HL-60/S4 treated with phorbol 12-myristate 13-acetate at 8.2 ng/mL for 4 days and 3 days (cell line): ENCODE data around the gene DOCK2.

Experiments used
- in situ Hi-C: fragments of 300-500 bp; cut with MboI; formaldehyde crosslinking; loops from 2 replicates; pipeline ENCODE4 v1.15.0; 2022; ENCODE audit warnings: low sequenced_read_pairs

DOCK2 gene

DNA sequence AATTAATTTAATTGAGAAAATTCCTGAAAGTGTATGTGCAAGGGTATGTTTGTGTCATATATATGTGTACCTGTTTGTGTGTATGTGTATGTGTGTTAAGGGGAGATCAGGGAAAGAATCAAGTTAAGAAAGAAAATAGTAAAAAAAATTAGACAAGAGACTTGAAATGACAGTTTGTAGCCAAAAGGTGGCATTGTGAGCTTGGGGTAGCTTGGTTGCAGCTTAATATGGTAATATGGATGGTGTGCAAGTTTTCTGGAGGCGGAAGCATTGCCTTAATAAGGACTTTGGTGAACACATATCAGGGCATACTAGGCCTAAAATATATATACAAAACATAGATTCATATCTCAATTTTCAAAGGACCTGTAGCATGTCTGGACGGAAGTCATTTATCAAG, 213.3 kb downstream of the DOCK2 start:
- in situ Hi-C loops: no loop called here

DNA sequence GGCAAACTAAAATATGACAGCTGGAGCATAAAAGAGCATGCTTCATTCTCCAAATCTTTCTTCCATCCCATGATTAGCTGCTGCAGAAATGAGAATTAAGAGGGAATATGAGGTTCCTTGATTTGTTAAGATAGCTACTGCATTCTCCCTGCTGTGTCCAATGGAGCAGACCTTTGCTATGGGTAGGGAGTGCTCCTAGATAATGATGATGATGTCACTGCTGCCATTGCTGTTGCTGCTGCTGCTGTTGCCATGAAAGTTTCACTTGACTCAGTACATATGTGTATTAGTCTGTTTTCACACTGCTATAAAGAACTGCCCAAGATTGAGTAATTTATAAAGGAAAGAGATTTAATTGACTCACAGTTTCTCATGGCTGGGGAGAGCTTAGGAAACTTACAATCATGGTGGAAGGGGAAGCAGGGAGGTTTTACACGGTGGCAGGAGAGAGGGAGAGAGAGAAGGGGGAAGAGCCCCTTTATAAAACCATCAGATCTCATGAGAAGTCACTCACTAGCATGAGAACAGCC, 214.3 kb downstream of the DOCK2 start:
- in situ Hi-C loops: no loop called here

DNA sequence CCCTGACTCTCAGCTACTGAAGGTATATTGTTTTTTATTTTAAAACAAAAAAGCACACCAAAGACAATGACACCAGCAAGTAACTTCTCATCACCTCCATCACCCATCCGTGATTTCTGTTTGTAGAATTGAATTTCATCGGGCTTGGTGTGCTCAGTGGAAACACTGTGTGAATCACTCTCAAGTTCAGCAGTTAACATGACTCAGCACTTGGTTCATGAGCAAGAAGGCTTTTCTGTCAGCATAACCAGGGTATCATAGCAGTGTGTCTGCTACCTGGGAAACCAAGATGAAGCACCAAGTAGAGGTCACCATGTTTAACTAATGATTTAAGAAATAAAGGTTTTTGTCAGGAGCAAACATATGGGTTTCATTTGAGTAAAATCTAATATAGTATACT, 219.5 kb downstream of the DOCK2 start:
- in situ Hi-C loops: no loop called here

- in situ Hi-C loops: no loop called here
These were observed 223.5 kb downstream of the DOCK2 start for GRCh38 chr5:169860585-169860984.

- in situ Hi-C loops: no loop called here
These were observed 224.4 kb downstream of the DOCK2 start for GRCh38 chr5:169861433-169861832.

DNA sequence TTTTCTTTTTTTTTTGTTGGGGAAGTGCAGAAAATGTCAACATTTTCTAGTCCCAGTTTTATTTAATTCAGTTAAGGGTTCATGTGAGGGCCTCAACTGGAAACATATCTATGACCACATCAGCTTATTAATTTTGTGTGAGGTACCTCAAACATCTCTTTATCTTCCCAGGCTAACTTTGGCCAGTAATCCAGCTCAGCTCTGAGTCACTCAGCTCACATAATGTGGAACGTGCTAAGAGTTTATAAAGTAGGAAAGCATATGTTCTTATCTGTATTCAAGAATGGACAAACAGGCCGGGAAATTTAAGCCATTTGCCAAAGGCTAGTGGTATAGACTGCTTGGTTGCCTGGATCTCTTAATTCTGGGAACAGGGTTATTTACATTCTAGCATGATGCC, 224.9 kb downstream of the DOCK2 start:
- in situ Hi-C loops: no loop called here

DNA sequence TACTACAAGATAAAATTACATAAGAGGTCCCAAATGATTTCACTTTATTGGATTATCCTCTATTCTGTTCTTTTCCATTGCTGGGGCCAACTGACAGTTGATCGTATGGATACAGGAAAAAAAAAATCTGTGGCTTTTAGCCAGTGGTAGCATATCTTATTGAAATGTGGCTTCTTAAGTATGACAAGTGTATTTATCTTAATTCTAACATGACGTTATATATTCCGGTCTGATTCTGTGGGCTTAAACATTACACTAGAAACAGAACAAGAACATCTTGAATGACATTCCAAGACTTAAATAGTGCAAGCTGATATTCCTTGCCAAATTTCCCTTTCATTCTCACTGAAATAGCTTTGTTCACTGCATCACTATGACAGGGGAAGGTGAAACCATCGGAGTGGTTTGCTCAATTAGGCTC, 225.3 kb downstream of the DOCK2 start:
- in situ Hi-C loops: no loop called here

DNA sequence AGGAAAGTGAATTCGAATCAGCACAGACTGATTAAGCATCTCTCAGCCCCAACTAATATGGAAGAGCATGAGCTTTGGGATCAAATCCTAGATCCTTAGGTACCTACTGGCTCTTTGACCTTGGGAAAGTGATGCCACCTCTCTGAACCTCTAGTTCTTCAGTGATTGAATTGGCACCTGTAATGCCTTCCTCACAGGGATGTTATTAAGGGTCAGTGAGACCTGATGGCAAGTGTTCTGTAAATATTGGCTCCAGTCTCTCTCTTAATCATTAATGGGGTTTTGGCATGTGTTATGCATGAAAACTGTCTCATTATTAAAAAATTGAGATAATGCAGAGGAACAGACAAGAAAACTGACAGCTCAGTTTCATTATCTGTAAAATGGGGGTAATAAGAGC, 227.4 kb downstream of the DOCK2 start:
- in situ Hi-C loops: no loop called here

- in situ Hi-C loops: no loop called here
These were observed 230.3 kb downstream of the DOCK2 start for GRCh38 chr5:169867347-169867746.

- in situ Hi-C loops: no loop called here
These were observed 232.0 kb downstream of the DOCK2 start for GRCh38 chr5:169869066-169869465.

- in situ Hi-C loops: no loop called here
These were observed 233.1 kb downstream of the DOCK2 start for GRCh38 chr5:169870211-169870610.

GRCh38 chr5:169871826-169872490, 234.9 kb downstream of the DOCK2 start:
- in situ Hi-C loops: no loop called here

DNA sequence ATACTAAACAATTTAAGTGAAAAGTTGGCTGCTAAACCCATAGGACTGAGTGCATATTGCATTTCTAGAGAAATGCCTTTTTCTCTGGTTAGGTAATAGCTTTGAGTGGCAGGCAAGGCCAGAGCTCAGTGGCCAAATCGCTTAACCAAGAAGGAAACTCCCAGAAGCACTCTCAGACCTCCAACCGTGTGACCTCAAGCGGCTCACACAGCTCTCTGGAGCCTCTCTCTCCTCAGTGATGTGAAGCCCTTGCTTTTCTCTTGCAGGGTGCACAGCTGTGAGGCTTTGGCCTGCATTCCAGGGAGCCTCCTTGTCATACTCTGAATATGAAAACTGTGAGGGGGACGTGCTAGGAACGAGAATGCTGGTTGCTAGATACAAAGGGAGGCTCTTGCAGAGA, 236.6 kb downstream of the DOCK2 start:
- in situ Hi-C loops: no loop called here

GRCh38 chr5:169874621-169875020, 237.5 kb downstream of the DOCK2 start:
- in situ Hi-C loops: no loop called here

GRCh38 chr5:169875091-169875728, 238.1 kb downstream of the DOCK2 start:
- in situ Hi-C loops: no loop called here

DNA sequence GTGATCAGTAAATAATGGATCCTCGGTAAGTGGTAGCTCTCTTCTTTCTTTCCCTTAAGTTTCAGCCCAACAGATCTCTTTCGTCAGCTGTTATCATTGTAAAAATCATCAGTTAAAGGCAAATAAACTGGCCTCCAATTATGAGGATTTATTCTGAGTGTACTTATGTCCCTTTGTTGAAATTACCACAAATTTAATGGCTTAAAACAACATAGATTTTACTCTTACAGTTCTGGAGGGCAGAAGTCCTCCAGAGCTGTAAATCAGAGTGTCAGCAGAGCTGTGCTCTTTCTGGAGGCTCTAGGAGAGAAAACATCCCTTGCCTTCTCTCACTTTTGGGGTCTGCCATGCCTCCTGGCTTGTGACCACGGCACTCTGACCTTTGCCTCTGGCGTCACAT, 238.7 kb downstream of the DOCK2 start:
- in situ Hi-C loops: no loop called here

DNA sequence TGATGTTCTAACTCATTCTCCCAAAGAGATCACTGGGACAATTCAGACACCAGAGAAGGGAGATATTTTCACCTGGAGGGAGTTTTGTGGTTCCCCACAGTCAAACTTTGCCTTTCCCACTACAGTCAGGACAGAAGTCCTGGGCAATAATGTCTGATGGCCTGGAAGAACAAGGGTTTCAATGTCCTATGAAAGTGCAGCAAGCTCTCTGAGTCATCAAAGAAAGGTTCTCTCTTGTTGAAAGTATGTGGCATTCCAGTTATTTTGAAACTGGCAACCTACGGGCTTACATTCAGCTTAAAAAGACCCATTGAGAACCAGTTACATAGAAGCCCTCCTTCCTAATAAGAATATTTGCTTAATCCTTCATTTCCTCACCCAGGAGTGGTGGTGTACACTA, 239.3 kb downstream of the DOCK2 start:
- in situ Hi-C loops: no loop called here

- in situ Hi-C loops: no loop called here
These were observed 243.1 kb downstream of the DOCK2 start for GRCh38 chr5:169880012-169880663.

GRCh38 chr5:169880785-169881184, 243.7 kb downstream of the DOCK2 start:
- in situ Hi-C loops: no loop called here

GRCh38 chr5:169881702-169882303, 244.7 kb downstream of the DOCK2 start:
- in situ Hi-C loops: no loop called here

GRCh38 chr5:169886033-169886432, 249.0 kb downstream of the DOCK2 start:
- in situ Hi-C loops: no loop called here

DNA sequence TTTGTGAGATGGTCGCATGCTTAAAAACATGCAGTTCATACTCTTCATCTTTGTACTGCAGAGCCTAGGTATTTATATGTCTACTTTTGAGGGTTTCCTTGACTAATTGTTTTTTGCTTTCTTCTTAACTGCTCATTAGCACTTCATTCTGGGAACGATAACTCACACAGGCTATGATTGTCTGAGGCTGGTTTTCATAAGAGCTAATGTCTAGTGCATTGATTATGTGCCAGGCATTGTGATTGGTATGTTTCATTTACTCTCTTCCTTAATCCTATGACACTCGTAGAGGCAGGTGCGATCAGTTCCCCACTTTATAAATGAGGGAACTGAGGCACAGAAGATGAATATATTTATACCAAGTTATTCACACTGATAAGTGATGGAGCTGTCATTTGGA, 249.6 kb downstream of the DOCK2 start:
- in situ Hi-C loops: no loop called here
